ENCODE measurements around the gene PTPRM.

PTPRM gene

GRCh38 chr18:8004792-8005191 lies 437.7 kb downstream of the PTPRM start:
- no peak for DNase-seq (ENCODE audit: low spot score)

DNA sequence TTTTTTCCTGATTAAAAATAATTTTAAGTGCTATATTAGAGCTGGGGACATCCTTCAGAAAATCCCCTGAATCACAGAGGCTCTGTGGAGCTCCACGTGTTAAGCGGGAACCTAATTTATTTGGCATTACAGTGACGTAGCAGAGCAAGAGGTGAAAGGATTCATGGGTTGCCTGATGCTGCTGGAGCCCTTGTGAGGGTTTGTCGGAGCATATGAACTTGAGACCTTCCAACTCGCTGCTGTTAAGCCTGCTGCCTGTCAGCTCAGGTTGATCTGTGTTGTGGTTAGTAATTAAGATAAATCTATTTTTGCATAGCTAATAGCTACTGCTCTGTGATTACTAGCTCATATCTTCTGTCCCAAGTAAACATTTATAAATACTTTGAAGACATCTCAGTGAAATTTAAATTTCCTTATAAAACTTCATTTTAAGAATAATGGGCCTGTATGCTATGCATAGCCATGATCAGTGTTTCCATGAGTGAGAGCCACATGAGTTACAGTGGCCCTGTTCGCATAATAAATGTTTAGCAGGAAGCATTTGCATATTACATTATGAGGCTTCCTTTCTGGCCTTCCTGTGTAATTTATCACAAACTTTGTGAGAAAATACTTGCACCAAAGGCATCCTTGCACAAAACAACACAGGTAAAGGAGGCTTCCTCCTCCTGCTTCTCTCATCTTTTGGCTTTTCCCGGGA lies 438.9 kb downstream of the PTPRM start:
- DNase-seq (ENCODE audit: low spot score): no peak

- DNase-seq (ENCODE audit: low spot score): no peak
These were observed 439.9 kb downstream of the PTPRM start for GRCh38 chr18:8006979-8007378.

GRCh38 chr18:8008033-8008432 lies 440.9 kb downstream of the PTPRM start:
- no peak for DNase-seq (ENCODE audit: low spot score)

DNA sequence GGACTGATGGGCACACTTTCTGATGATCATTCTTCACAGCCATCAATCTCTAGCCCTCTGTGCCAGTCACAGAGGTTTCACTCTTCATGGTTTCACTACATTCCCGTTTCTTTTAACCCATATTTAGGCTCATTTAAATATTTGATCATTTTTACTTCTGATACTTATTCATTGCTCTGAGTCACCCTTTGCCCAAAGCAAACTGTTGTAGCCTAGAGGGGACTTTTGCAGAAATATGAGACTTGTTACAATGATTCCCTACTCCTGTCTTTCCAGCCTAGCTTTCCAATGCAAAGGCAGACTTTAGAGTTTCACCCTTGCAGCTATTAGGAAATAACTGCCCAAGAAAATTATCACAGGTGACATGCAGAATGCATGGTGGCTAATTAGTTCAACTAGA lies 444.2 kb downstream of the PTPRM start:
- DNase-seq (ENCODE audit: low spot score): no peak

DNA sequence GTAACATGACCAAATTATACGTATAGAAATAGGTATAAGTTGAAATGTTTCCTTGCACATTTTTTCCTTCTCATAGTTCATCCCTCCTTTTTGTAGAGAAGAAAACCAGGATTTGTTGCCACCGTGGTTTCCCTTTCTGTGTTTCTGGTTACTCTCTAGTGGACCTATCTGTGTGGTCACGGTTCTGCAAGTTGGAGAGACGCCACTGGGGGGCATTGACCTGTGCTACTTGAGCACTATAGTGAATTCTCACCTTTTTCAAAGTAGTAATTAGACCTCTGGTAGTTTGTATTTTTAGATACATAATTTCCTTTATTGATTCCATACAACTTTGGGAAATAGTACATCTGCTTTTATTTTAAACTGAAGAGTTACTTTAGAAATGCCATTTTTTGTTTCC lies 444.8 kb downstream of the PTPRM start:
- DNase-seq (ENCODE audit: low spot score): no peak

DNA sequence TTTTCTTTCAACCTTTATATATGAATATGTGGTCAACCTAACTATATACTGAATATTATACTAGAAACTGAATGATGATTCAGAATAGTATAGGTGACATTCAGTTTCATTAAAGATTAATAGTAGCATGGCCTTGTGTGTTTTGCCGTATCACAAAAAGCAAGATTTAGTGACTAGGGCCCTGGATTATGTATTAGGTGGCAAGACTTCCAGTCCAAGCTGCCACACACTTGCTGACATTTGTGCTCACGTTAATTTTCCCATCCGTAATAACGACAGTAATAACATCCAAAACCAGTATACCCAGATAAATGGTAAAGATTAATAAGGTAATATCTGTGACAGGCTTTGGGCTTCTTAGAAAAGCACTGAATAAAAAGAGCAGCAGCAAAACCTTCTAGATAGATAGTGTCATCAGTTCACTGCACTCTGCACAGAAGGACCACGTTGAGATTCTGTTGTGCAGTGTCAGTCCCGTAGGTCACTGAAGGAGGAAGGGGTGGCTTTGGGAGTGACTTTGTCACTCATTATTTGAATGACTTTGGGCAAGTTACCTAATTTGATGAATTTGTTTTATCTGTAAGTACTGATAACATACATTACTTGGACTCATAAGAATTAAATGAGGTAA lies 451.7 kb downstream of the PTPRM start:
- DNase-seq (ENCODE audit: low spot score): no peak

GRCh38 chr18:8019600-8019999 lies 452.5 kb downstream of the PTPRM start:
- DNase-seq (ENCODE audit: low spot score): no peak

- no peak for DNase-seq (ENCODE audit: low spot score)
These were observed 453.2 kb downstream of the PTPRM start for GRCh38 chr18:8020132-8020846.

DNA sequence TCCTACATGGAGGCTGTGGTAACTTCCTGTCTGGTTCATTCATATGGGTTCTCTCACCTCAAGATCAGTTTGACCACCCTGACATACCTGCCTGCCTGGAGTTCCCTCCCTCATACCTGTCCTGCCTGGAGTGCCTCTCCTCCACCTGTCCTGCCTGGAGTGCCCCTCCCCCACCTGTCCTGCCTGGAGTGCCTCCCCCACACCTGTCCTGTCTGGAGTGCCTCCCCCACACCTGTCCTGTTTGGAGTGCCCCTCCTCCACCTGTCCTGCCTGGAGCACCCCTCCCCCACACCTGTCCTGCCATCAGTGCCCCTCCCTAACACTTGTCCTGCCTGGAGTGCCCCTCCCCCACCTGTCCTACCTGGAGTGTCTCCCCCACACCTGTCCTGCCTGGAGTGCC lies 461.9 kb downstream of the PTPRM start:
- no peak for DNase-seq (ENCODE audit: low spot score)

DNA sequence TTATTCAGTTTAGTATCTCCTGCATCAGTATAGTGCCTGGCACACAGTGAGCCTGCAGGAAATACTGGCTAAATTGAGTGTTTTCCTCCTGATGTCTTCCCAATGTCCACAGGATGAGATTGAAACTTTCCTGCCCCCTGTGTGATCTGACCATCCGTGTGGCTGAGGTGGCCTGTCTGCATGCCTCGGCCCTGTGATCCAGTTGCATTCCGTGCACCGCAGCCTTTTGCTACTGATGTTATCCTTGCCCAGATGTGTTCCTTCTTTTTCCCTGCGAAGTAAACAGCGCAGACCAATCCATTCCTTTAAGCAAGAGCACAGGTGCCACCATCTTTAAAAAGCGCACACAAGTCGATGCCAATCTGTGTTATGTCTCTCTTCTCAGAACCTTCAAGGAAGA lies 462.6 kb downstream of the PTPRM start:
- no peak for DNase-seq (ENCODE audit: low spot score)

- DNase-seq (ENCODE audit: low spot score): no peak
These were observed 463.1 kb downstream of the PTPRM start for GRCh38 chr18:8030201-8030600.

DNA sequence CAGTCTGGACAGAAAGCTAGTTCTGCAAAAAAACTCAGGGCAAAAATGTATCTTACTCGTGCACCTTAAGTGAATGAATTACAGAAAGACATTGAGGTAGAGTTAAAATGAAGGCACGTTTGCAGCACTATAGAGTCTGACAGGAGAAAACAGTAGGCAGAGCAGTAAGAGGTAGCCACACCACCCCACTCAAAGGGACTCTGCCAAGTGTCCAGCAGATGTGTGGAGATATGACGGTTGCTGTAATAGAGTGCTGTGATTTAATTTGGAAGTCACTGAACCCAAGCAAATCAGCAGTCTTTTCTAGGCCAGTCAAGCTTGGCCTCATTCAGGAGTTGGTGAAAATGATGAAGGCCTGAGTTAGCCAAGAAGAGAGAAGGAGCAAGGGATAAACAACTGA lies 464.4 kb downstream of the PTPRM start:
- DNase-seq (ENCODE audit: low spot score): no peak

DNA sequence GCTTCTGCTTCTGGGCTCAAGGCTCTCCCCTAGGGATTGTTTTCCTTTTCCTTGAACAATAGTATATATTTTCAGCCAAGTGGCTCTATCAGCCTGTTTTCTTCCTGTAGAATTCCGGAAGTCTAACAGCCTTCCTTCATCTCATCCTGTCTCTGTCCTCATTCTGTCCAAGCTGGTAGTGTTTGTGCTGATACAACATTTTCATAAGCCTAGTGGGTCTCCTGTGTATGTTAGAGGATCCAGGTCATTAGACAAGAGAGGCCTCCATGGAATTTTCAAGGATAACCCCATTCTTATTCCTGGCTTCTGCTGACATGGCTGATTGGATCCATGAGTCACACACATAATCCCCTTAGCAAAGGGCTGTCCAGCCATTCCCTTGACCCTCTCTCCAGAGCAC lies 467.6 kb downstream of the PTPRM start:
- no peak for DNase-seq (ENCODE audit: low spot score)

- DNase-seq (ENCODE audit: low spot score): no peak
These were observed 469.4 kb downstream of the PTPRM start for GRCh38 chr18:8036551-8036950.

DNA sequence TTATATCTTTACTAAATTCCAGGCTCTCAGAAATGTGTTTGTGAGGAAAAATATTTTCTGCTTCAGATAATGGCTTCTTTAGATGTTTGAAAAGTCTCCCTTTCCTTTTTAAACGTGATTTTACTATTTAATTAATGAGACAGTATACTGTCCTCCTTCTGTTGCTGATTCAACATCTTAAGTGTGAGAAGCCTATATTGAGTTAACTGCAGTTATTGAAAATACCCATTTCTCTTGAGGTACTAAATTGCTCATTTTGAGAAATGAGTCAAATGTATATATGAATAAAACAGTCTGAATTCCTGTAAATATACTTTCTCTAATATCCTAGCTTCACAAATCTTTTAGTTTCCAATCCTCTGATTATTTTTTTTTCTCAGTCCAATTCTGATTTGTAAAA lies 470.2 kb downstream of the PTPRM start:
- DNase-seq (ENCODE audit: low spot score): no peak

DNA sequence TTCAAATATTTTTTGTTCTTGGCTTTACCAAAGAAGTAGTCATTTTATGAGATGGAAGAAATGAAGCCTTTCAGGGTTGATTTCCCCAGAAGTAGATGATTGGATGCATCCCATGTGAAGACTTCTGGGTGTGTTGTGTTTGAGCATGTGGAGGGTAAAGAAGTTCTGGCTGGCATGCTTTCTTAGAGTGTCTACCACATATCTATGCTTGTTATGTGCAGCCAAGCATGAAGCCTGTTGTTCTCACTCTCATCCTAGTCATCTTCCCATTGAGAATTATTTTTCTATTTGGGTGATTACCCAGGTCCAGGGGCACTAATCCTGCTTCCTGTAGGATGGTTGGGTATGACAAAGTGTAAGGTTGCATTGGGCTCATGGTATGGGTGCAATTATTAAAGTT lies 472.9 kb downstream of the PTPRM start:
- no peak for DNase-seq (ENCODE audit: low spot score)

GRCh38 chr18:8041526-8042111 lies 474.5 kb downstream of the PTPRM start:
- no peak for DNase-seq (ENCODE audit: low spot score)

- DNase-seq (ENCODE audit: low spot score): no peak
These were observed 476.9 kb downstream of the PTPRM start for GRCh38 chr18:8044004-8044403.

GRCh38 chr18:8045160-8045883 lies 478.2 kb downstream of the PTPRM start:
- DNase-seq (ENCODE audit: low spot score): no peak

GRCh38 chr18:8045884-8046281 lies 478.8 kb downstream of the PTPRM start:
- DNase-seq (ENCODE audit: low spot score): no peak

DNA sequence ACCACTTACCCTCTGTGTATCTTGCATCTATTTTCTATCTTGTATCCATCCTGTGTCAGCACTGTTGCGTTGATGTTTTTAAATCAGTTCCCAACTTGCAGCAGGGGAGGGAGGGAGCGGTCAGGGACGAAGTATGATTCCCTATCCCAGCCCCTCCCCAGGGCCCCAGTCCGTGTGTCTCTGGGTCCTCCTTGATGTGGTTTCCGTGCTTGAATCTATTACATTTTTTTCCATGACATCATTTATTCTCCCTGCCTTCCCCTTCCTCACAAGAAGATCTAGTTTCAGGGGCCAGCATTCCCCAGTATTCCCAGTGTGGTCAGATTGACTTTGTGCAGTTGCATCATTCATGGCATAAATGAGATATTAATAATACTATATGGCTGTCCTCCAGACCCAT lies 479.3 kb downstream of the PTPRM start:
- no peak for DNase-seq (ENCODE audit: low spot score)
